ENCODE measurements around the gene C16orf86.
"Not testable (repeated sequence)": the region's sequence is repeated elsewhere in the genome, so short reads cannot be mapped to it uniquely, and the experiment has no call there.

The C16orf86 gene

DNA sequence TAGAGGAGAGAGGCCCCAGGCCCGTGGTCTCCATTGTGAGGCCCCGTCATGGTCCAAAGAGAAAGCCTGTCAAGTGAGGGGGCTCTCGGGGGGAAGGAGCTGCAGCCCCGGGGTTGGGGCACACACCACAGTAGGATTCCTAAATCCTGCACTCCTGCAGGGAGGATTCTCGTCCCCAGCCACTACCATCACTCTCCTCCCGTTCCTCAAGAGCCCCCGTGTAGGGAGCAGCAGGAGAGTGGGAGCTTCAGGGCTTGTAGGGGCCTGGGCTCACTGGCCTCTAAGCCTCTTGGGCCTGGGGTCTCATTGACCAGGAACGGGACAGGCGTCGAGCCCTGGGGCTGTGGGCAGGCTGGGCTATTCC lies 821 bp downstream of the C16orf86 start:
- DNase-seq (ENCODE audit: low read depth in 2 of 2) = no peak

DNA sequence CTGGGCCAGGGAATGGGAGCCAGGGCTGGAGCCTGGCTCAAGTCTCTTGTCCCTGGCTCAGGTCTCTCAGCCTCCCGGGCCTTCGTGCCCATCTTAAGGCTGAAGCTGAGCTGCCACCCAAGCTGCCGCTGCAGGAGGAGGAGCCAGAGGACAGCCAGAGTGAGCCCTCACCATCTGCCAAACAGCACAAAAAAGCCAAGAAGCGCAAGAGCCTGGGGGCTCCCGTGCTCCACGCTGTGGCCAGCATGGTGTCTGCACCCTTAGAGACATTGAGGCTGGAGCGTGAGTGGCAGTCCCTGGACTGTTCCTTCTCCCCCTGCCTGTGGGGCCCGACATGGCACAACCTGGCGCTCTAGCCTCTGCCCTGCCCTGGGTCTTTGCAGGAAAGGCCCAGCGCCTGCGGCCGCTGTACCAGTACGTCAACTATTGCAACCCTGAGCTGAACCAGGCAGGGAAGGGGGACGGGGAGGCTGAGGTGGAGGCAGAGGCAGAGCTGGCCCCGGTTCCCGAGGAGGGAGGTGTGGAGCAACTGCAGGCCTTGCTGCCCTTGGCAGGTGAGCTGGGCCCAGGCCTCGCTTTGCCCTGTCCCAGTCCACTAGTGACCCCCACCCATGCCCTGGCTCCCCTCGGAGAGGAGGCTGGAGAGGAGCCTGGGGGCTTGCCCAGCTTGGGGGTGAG lies 1.3 kb downstream of the C16orf86 start:
- DNase-seq (ENCODE audit: low read depth in 2 of 2) = peak; percentile 64 to 65

DNA sequence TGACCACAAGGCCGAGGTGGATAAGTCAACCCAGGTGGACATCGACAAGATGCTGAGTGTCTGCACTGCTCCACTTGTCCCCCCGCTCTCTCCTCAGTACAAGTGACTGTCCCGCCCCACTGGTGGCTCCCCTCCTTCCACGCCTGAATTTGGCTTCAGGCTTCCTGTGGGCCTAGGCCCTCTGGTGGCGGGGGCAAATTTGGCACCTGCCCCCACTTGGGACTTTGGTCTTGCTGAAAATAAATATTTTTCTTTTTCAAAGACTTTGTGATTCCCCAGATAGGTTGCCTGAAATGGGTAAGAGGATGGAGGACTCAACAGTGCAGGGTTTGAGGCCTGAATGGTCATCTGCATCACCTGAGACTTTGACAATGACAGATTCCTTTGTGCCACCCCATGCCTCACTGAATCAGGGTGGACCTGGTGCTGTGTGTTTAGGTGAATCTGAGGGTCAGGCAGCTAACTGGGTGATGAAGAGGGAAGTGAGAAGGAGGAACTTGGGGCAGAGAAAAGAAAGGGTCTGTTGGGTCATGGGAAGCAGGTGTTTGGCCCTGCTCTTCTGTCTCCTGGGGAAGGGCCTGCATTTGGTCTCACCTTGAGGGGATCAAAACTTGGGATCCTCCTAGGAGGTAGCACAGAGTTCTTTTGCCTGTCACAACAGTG lies 2.0 kb downstream of the C16orf86 start:
- DNase-seq (ENCODE audit: low read depth in 2 of 2) = no peak

DNA sequence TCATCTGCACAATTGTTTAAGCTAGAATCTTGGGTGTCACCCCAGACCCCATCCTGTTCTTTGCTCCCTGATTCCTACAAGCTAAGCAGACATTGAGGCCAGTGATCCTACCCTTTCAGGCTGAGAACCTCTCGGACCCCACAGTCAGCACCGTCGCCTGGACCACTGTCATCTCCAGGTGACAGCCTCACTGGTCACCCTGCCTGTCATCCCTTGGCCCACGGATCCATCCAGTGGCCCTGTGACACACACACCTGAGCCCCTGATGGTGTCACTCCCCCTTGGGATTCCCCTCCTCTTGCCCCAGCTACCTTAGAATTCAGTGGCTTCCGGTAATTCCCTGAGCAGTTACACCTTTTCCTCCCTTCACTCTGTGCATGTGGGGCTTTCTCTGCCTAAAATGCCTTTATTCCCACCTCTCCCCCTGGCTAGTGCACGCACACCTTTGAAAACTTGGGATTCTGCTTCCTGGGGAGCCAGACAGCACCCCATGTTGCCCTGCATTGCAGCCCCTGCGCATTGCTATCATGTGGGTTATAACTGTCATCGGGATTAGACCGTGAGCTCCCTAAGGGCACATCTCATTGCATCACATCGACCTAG lies 3.0 kb downstream of the C16orf86 start:
- DNase-seq (ENCODE audit: low read depth in 2 of 2) = no peak

DNA sequence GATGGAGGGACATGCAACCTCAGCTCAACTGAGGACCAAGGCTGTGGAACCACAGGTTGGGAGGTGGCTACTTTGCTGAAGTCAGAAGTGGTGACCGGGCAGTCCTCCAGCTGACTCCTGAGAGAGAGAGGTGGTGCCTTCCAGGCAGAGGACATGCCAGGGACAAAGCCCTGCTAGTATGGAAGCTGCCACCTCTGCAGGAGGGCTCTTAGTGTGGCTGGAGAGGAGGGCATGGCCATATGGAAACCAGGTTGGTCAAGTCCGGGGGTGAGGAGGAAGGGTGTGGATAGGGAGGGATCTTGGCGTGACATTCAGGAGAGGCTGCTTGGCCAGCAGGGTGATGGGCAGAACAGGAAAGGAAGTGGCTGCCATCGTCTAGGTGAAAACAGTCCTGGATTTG lies 5.7 kb downstream of the C16orf86 start:
- no peak for DNase-seq (ENCODE audit: low read depth in 2 of 2)

DNA sequence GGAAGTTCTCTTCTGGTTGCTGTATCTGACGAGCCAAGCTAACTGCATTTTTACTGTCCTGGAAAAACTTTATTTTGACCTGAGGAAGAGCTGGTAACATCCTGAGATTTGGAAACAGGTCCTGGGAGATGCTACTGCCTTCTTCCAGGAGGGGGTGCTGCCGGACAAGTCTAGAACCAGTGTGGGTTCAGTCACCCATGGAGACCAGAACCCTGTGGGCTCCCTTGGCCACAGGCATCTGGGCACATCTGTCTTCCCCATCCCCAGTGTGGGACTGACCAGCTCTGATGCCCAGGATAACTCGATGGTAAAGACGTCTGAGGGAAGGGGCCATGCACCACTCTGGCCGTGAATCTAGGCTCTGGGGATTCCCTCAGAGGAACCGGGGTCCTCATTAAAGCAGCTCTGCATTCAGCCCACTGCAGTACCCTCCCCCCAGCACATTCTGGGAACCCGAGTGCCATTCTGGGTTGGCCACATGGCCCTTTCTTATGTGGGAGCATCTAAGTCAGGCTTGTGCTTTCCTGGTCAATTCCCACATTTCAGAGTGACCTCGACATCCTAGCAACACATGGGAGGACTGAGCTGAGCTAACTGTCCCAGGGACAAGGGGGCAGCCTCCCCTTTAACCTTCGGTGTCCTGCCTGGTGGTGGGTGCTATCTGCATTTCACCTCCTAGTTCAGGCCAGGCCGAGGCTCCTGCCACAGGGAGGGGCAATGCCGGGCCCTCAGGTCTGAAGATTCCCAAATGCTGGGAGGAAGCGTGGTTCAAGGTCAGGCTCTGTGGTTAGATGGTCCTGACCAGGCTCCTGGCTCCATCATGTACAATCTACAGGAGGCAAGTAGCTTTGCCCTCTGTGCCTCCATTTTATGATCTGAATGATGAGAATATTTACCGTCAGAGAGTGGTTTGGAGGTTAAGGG lies 6.4 kb downstream of the C16orf86 start:
- no peak for DNase-seq (ENCODE audit: low read depth in 2 of 2)

DNA sequence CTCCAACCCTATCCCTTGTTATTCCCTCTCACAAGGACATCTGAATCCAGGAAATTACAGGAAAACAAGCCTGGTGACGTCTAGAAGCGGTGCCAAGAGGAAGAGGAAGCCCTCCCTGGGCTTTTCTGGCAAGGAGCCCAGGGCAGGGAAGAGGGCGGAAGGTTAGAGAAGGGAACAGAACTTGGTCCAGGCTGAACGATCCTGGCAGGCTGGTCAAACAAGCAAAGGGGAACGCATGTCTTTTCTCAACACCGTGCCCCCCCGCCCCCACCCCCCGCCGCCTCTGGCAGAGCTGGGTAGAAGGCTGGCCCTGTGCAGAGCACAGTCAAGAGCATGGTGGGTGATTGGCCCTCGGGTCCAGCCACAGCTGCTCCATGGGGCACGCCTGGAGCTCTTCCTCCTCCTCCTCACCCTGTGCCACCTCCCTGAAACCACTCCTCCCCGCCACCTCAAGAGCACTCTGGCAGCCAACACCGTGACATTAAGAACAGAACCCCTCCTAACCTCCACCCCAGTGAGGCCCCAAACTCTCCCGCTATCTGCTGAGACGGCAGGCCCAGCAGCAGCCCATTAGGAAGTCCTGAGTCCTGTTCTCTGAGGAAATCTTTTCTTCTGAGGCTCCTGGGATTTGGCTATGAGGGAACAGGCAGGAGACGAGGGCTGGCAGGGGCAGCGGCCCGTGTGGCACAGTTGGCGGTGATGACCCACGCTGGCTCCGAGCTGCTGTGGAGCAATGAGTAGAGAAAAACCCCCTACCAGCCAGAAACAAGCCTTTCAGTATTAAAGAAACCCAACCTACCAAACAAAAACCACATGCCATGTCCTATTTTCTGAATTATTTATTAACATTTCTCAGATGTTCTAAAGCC lies 7.3 kb downstream of the C16orf86 start:
- DNase-seq (ENCODE audit: low read depth in 2 of 2) = no peak

DNA sequence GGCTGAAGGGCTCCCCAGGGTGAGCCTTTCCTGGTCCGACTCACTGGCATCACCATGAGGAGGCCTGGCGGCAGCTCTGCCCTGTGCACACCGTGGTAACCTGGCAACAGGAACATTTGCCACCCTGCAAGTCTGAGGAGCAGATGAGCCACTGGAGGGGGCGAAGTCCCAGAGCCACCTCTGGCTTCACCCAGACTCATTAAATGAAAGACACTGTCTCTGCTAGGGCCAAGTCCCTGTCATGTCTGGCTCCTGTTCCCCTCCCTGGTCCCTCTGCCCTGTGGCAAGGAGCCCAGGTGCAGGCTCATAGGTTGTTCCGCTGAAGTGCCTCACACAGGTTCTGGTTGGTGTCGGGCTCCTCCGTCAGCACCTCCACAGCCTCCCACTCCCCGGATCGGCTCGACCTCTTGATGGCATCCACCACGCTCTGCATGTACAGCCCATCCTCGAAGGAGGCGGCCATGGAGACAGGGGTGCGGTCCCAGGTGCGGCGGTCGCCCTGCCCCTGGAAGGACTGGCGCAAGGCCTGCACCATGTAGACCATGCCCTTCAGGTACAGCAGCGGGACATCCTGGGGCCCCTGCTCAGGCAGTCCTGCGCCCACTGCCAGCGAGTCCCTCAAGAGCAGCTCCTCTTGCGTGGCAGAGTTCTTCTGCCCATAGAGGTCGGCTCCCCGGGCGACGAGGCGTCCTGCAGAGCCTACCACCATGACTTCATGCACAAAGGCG lies 8.4 kb downstream of the C16orf86 start:
- no peak for DNase-seq (ENCODE audit: low read depth in 2 of 2)

DNA sequence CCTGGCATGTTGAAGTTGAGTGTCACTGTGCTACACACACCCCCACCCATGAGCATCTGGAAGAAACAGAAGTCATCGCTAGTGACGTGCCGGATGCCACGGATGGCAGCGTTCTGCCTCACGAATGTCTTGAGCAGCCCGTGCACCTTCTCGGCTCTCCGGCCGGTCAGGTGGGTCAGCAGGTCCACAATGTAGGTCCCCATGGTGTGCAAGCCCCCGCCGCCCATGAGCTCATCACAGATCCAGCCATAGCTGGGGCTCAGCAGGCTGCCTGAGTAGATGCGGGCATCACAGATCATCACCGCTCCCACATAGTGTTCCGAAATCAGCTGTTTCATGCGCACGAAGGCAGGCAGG lies 8.9 kb downstream of the C16orf86 start:
- DNase-seq (ENCODE audit: low read depth in 2 of 2) = no peak

DNA sequence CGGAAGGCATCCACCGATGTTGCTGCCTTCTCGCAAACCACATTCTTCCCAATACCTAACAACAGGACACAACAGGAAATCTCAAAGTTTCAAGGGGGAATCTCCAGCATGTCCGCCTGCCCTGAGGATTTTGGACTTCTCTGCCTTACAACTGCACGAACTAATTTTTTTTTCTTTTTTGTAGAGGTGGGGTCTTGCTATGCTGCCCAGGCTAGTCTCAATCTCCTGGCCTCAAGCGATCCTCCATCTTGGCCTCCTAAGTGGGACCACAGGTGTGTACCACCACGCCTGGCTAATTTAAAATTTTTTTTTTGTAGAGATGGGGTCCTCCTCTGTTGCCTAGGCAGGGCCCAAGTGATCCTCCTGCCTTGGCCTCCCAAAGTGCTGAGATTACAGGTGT lies 9.4 kb downstream of the C16orf86 start:
- DNase-seq (ENCODE audit: low read depth in 2 of 2) = no peak

DNA sequence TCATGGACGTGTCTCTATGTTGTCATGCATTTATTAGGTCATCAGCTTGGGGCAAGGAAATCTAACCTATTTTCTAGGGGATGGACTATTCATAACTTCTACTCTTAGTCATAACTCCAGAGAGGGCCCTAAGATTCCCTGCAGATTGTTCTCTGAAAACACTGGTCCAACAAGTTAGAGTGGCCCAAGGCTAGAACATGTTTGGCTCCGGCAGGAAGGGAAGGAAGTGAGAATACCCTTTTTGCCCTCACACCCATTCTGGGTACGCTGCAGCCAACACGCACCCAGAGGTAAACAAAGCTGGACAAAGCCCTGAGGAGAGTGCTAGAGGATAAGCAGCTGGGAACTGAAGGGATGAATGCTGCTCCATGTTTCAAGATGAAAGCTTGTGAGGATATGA lies 9.9 kb downstream of the C16orf86 start:
- no peak for DNase-seq (ENCODE audit: low read depth in 2 of 2)

DNA sequence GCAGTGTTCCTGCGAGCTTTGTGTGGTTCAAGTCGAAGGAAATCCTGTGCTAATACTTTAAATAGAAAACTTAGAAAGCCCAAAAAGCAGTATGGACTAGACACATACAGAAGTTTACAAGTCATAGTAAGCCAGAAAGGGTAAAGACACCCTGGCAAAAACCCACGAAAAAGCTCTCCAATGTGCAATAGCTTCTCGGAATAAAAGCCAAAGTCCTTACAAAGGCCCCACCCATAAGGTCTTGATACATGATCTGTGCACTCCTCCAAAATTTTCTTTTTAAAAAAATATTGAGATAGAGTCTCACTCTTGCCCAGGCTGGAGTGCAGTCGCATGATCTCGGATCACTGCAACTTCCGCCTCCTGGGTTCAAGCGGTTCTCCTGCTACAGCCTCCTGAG lies 10.3 kb downstream of the C16orf86 start:
- DNase-seq (ENCODE audit: low read depth in 2 of 2) = no peak

DNA sequence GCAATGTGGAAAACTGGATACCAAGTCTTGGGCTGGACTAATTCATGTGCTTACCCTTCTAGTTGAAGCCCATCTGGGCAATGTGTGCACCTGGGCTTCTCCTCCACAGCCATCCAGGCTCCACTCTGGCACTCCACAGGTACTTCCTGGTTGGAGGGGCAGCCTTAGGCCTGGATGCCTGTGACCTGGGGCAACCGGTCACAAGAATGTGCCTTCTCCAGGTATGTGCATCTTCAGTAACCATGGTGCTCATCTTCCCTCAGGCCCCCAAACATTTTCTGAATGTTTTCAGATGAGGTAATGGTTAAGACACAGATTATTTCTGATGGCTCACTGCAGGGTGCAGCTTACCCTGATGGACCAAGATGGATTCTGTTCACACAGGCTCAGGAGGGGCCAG lies 11.1 kb downstream of the C16orf86 start:
- DNase-seq (ENCODE audit: low read depth in 2 of 2) = no peak

DNA sequence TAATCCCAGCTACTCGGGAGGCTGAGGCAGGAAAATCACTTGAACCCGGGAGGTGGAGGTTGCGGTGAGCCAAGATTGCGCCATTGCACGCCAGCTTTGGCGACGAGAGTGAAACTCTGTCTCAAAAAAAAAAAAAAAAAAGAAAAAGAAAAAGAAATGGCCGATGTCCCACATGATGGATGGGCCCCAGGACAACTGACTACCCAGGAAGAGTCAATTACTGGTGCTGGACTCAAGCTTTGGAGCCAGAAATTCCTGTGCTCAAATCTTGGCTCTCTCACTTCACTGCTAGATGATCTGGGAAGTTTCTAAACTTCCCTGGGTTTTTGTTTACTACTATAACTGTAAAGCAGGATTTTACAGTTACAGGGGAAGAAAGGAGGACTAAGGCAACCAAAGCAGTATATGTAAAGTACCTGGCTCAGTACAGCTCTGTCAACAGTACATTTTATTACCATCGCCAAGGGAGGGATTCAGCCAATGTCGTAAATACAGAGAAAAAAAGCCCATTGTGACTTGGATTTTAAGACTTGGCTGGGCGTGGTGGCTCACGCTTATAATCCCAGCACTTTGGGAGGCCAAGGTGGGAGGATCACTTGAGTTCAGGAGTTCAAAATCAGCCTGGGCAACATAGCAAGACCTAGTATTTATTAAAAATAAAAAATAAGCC lies 11.9 kb downstream of the C16orf86 start:
- DNase-seq (ENCODE audit: low read depth in 2 of 2) = no peak

DNA sequence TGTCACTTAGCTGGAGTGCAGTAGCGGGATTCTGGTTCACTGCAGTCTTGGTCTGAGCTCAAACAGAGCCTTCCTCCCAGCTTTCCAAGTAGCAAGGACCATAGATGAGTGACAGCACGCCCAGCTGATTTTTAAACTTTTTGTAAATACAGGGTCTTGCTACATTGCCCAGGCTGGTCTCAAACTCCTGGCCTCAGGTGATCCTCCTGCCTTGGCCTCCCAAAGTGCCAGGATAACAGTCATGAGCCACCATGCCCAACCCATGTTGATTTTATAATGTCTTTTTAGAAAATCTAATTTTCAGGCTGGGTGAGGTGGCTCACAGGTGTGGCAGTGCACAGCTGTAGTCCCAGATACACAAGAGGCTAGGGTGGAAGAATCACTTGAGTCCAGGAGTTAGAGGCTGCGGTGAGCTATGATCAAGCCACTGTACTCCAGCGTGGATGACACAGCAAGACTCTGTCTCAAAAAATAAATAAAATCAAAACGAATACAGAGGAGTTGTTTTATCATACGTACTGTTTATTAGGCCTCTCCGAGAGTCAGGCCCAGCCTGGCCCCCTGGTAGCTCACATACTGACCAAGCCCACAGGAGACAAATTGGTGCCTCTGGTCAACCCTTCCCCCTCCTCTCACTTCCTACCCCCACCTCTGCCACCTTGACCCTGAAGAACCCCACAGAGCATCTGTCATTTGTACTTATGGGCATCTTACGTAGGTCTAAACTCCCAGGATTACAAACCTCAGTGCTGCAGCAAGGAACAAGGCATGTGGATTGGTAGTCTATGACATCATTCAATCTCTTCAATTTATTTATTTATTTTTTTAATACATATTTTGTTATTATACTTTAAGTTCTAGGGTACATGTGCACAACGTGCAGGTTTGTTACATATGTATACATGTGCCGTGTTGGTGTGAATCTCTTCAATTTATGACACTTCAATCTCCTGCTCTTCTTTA lies 13.6 kb downstream of the C16orf86 start:
- no peak for DNase-seq (ENCODE audit: low read depth in 2 of 2)

DNA sequence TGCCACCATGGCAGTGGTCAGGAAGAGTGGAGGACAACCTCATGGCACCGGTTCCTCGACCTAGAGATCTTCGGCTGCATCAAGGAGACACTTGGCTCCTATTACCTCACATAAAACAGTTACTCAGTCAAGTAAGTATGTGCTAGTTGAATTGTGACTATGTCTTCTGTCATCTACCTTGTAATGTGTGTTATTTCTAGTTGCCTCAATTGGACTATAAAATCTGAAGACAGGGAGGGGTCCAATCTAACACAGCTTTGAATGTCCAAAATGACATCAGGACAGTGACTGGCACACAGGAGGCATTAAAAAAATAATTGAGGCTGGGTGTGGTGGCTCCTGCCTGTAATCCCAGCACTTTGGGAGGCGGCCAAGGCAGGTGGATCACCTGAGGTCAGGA lies 17.2 kb downstream of the C16orf86 start:
- no peak for DNase-seq (ENCODE audit: low read depth in 2 of 2)

DNA sequence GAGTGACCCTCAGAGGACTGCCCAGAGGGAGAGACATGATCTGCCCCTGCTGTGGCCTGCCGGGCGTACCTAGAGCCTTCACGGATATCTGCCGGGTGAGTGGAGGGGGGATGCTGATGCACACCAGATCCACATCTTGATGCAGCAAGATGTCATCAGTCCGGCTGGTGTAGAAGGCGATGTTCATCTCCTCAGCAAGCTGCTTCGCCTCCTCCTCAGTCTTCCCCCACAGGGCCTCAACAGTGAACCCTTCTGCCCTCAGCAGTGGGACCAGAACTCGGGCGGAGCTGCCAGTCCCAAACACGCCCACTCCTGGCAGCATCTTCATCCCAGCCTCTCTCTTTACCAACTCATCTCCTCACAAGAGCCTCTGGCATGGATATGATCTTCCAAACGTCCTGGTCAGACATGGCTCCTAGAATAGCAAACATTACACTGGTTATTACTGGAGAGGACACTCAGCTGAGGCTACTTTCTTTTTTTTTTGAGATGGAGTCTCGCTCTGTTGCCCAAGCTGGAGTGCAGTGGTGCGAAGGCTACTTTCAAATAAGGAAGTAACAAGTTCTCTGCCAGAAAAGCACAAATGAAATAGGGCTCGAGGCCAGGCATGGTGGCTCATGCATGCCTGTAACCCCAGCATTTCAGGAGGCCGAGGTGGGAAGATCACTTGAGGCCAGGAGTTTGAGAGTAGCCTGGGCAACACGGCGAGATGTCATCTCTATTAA lies 18.9 kb downstream of the C16orf86 start:
- DNase-seq (ENCODE audit: low read depth in 2 of 2) = no peak

DNA sequence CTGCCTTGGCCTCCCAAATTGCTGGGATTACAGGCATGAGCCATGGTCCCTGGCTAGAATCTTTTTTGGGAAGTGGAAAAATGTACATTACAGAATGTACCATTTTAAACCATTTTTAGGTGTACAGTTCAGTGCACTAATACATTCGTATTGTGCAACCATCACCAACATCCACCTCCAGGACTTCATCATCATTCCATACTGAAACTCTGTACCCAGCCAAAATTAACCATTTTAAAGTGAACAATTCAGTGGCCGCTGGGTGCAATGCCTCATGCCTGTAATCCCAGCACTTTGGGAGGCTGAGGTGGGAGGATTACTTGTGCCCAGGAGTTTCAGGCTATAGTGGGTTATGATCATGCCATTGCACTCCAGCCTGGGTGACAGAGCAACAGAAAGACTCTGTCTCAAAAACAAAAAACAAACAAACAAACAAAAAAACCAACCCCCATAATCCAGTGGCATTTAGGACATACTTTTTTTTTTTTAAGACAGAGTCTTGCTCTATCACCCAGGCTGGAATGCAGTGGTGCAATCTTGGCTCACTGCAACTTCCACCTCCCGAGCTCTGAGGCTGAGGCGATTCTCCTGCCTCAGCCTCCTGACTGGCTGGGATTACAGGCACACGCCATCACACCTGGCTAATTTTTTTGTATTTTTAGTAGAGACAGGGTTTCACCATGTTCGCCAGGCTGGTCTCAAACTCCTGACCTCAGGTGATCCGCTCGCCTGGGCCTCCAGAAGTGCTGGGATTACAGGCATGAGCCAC lies 27.1 kb downstream of the C16orf86 start:
- not testable (repeated sequence) for DNase-seq (ENCODE audit: low read depth in 2 of 2)
